HFFc6 (cell line): ENCODE results near the gene RNPEPL1. TPM values are rescaled to one million over a fixed set of nuclear protein-coding genes. Genes with fewer than 3 reads are reported as not detected.

Experiments used
- DNase-seq: peaks from one replicate; pipeline ENCODE4 v3.0.0-alpha.2; 2018
- H3K27ac Mint-ChIP-seq: 2 replicates; pipeline ENCODE4 v1.8.0; 2020; ENCODE audit warnings: mild to moderate bottlenecking, mixed read lengths
- H3K27me3 Mint-ChIP-seq: 2 replicates; pipeline ENCODE4 v1.8.0; 2021; ENCODE audit warnings: mild to moderate bottlenecking, moderate library complexity, mixed read lengths; ENCODE audit not compliant: insufficient read depth
- H3K36me3 Mint-ChIP-seq: 2 replicates; pipeline ENCODE4 v1.8.0; 2021; ENCODE audit warnings: low read depth, mixed read lengths
- H3K4me1 Mint-ChIP-seq: 2 replicates; pipeline ENCODE4 v1.8.0; 2020; ENCODE audit warnings: low read depth, mixed read lengths
- H3K4me3 Mint-ChIP-seq: 2 replicates; pipeline ENCODE4 v1.8.0; 2020; ENCODE audit warnings: mild to moderate bottlenecking, moderate library complexity, mixed read lengths
- H3K9me3 Mint-ChIP-seq: 2 replicates; pipeline ENCODE4 v1.8.0; 2020; ENCODE audit warnings: mild to moderate bottlenecking, mixed read lengths
- CTCF ChIP-seq: fragments of 200-600 bp; sonication (generic); IDR thresholded peaks from 2 replicates; pipeline ENCODE4 v1.5.0; 2021; ENCODE audit warnings: antibody characterized with exemption, mild to moderate bottlenecking
- total RNA-seq, 6 experiments: library from RNA; stranded (reverse); fragmentation: NEBNext Ultra II Directional; extraction: Animal tissue kit (Norgen Biotek cat#: 25700); gene quantifications; 2 replicates in 1 of 6; 3 replicates in 5 of 6; pipeline ENCODE4 v1.2.3, GENCODE V29; 2021

RNPEPL1 gene
- total RNA-seq, 6 experiments from 2014 or later = 36.9 to 48.5 (median 43.3) TPM

GRCh38 chr2:240591784-240592183 lies 23.5 kb downstream of the RNPEPL1 start:
- no peak for TF ChIP-seq CTCF
- H3K4me1 Mint-ChIP-seq = peaks cover 28% of the 10 kb centered on the region
- H3K4me3 Mint-ChIP-seq = no peak overlapping the region
- no peaks in the 10 kb centered on the region; the same call in 1 of the 2 replicates for H3K36me3 Mint-ChIP-seq
- H3K9me3 Mint-ChIP-seq = no peaks in the 10 kb centered on the region
- no peak for DNase-seq
- peak overlapping the region; percentile 30; the same call in 1 of the 2 replicates for H3K27ac Mint-ChIP-seq
- H3K27me3 Mint-ChIP-seq = peaks cover 1% of the 10 kb centered on the region

GRCh38 chr2:240593026-240593702 lies 24.9 kb downstream of the RNPEPL1 start:
- H3K27ac Mint-ChIP-seq = no peak overlapping the region
- H3K36me3 Mint-ChIP-seq = no peaks in the 10 kb centered on the region; the same call in 1 of the 2 replicates
- H3K4me1 Mint-ChIP-seq = peaks cover 18% of the 10 kb centered on the region
- H3K4me3 Mint-ChIP-seq = no peak overlapping the region
- H3K27me3 Mint-ChIP-seq = no peaks in the 10 kb centered on the region; the same call in none of the 2 replicates
- no peaks in the 10 kb centered on the region for H3K9me3 Mint-ChIP-seq
- no peak for TF ChIP-seq CTCF
- DNase-seq = no peak

DNA sequence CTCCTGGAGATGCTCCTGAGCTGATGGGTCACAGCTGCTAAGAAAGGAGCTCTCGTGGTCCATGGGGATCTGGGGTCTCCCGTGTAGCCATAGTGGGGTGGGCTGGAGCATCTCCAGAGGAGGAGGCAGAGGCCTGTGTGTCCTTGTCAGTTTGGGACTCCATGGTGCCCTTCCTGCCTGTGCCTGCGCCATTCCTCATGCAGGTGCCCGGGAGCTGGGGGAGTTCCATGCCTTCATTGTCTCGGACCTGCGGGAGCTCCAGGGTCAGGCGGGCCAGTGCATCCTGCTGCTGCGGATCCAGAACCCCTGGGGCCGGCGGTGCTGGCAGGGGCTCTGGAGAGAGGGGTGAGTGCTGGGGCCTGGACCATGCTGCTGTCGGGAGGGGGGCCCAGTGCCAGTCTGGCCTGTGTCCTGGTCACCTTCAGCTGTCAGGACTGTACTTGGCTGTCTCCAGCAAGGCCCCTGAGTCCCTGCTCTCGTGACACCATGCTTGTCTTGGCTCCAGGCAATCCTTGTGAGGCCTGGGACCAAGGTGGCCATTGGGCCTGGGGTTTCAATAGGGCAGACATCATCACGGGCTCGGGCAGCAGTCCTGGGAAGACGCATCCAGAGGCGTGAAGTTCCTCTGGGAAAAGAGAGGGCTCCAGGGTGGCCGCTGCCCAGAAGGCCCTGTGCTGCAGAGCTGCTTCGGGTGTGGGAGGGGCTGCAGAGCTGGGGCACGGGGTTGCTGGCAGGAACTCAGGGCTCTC lies 25.6 kb downstream of the RNPEPL1 start:
- no peak for DNase-seq
- Mint-ChIP-seq H3K36me3 (no peaks in the 10 kb centered on the region; the same call in 1 of the 2 replicates), H3K9me3 (no peaks in the 10 kb centered on the region), H3K4me1 (peaks cover 11% of the 10 kb centered on the region), H3K27ac (no peak overlapping the region), H3K4me3 (no peak overlapping the region), H3K27me3 (no peaks in the 10 kb centered on the region; the same call in none of the 2 replicates)
- TF ChIP-seq CTCF = no peak

DNA sequence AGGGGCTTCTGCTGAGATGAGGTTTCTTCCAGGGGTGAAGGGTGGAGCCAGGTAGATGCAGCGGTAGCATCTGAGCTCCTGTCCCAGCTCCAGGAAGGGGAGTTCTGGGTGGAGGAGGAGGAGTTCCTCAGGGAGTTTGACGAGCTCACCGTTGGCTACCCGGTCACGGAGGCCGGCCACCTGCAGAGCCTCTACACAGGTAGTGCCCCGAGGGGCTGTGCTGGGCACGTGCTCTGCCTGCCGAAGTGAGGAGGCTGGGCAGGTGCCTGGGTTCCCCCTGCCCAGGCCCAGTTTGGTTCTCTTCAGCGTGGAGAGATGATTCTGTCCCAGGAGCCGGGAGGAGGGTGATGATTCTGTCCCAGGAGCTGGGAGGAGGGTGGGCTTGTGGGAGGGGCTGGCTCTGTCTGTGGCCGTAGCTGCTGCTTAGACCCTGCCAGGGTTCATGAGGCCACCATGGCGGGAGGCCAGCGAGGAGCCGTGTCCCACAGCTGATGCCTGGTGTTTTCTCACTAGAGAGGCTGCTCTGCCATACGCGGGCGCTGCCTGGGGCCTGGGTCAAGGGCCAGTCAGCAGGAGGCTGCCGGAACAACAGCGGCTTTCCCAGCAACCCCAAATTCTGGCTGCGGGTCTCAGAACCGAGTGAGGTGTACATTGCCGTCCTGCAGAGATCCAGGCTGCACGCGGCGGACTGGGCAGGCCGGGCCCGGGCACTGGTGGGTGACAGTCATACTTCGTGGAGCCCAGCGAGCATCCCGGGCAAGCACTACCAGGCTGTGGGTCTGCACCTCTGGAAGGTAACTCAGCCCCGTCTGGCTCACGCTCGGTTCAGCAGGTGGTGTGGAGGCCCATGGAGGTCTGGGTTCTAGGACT lies 26.5 kb downstream of the RNPEPL1 start:
- no peak for DNase-seq
- H3K27ac Mint-ChIP-seq = no peak overlapping the region
- no peak overlapping the region for H3K4me3 Mint-ChIP-seq
- peaks cover 8% of the 10 kb centered on the region for H3K4me1 Mint-ChIP-seq
- no peaks in the 10 kb centered on the region for H3K9me3 Mint-ChIP-seq
- no peak for TF ChIP-seq CTCF
- no peaks in the 10 kb centered on the region; the same call in 1 of the 2 replicates for H3K36me3 Mint-ChIP-seq
- no peaks in the 10 kb centered on the region; the same call in none of the 2 replicates for H3K27me3 Mint-ChIP-seq

DNA sequence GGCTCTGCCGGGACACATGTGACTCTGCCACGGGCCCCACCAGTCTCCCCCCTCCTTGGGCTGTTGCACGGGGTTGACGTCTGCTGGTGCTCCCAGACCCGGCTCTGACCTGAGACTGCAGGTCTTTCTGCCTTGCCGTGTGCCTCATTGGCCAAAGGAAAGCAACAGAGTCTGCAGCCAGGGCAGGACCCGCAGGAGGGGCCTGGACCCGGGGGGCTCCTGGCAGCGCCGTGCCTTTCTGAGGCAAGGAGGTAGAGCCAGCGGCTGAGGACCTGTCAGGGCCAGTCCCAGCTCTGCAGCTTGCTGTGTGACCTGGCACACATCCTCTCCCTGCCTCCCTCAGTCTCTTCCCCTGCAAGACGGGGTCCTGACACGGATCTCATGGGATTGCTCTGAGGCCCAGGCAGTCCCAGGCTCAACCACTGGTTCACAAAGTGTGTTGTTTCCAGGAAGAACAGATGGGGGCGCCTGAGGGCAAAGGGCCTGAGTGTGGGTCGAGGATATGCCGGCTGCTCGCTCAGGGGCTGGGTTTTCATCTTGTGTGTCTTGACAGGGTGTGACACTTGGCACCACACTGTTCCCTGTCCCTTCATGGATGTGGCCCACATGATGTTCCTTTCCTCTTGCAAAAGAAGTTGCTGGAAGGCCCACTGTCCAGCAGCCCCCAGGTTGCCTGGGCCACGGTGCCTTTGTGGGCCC lies 27.2 kb downstream of the RNPEPL1 start:
- no peaks in the 10 kb centered on the region; the same call in none of the 2 replicates for H3K27me3 Mint-ChIP-seq
- TF ChIP-seq CTCF = peak; percentile 41; the same call in 1 of the 2 replicates
- no peaks in the 10 kb centered on the region; the same call in 1 of the 2 replicates for H3K36me3 Mint-ChIP-seq
- no peaks in the 10 kb centered on the region for H3K9me3 Mint-ChIP-seq
- DNase-seq = no peak
- no peak overlapping the region for H3K4me3 Mint-ChIP-seq
- H3K27ac Mint-ChIP-seq = no peak overlapping the region
- peaks cover 8% of the 10 kb centered on the region for H3K4me1 Mint-ChIP-seq
